C4-2B (cell line): ENCODE results near the gene C4orf54.

Source experiments
- ZFX ChIP-seq: fragments of 450-650 bp; IDR thresholded peaks from 2 replicates; pipeline ENCODE4 v1.6.1; 2017
- TF ChIP-seq, protein P1 (sequence below): fragments of 450-650 bp; conservative IDR thresholded peaks from 2 replicates; pipeline ENCODE4 v1.5.1; 2017; ENCODE audit warnings: mild to moderate bottlenecking

- TF ChIP-seq, protein P1, sequence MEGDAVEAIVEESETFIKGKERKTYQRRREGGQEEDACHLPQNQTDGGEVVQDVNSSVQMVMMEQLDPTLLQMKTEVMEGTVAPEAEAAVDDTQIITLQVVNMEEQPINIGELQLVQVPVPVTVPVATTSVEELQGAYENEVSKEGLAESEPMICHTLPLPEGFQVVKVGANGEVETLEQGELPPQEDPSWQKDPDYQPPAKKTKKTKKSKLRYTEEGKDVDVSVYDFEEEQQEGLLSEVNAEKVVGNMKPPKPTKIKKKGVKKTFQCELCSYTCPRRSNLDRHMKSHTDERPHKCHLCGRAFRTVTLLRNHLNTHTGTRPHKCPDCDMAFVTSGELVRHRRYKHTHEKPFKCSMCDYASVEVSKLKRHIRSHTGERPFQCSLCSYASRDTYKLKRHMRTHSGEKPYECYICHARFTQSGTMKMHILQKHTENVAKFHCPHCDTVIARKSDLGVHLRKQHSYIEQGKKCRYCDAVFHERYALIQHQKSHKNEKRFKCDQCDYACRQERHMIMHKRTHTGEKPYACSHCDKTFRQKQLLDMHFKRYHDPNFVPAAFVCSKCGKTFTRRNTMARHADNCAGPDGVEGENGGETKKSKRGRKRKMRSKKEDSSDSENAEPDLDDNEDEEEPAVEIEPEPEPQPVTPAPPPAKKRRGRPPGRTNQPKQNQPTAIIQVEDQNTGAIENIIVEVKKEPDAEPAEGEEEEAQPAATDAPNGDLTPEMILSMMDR = no peak
- no peak for TF ChIP-seq ZFX
These were observed 32.3 kb downstream of the C4orf54 start for GRCh38 chr4:99625369-99625768.
